DMS53 treated with DMSO at 0.1 percent for 48 hours (cell line): Measurements from ENCODE around the gene SLC1A7.

Experiments used
- DNase-seq: peaks from one replicate; lab custom pipeline; 2025; ENCODE audit not compliant: unreplicated experiment; lab: John Stamatoyannopoulos, UW

SLC1A7 gene

DNA sequence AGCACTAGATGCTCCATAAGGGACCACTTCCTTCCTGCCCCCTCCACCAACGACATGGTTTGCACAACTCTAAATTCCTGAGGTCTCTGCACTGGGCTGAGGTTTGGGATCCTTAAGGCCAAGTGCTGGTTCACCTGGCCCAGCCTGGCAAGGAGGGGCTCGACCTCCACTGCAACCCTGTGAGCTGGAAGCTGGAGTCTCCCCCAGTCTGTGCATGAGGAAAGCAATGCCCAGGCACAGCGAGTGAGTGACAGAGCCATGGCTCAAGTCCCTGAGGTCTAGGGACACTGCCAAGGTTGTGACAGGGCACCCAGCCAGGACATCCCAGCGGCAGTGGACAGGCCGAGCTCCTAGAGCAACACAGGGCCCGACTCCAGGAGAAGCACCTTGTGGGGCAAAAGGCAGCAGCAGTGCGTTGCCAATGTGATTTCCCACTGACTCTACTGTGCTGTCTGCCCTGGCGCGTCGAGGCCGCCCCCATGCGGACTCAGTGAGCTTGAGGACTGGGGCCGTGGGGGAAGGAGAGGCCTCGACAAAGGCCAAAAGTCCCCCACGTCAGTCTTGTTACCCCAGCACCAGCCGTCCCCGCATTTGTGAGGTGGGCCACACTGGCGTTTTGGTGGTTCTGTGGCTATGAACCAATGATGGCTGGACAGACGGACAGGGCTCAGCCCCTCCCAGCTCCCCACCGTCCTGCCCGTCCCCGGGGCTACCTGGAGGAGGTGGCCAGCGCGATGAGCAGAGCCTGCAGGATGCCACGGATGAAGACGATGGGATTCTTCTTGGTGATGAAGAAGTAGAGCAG, 50.4 kb downstream of the SLC1A7 start:
- DNase-seq = no peak

DNA sequence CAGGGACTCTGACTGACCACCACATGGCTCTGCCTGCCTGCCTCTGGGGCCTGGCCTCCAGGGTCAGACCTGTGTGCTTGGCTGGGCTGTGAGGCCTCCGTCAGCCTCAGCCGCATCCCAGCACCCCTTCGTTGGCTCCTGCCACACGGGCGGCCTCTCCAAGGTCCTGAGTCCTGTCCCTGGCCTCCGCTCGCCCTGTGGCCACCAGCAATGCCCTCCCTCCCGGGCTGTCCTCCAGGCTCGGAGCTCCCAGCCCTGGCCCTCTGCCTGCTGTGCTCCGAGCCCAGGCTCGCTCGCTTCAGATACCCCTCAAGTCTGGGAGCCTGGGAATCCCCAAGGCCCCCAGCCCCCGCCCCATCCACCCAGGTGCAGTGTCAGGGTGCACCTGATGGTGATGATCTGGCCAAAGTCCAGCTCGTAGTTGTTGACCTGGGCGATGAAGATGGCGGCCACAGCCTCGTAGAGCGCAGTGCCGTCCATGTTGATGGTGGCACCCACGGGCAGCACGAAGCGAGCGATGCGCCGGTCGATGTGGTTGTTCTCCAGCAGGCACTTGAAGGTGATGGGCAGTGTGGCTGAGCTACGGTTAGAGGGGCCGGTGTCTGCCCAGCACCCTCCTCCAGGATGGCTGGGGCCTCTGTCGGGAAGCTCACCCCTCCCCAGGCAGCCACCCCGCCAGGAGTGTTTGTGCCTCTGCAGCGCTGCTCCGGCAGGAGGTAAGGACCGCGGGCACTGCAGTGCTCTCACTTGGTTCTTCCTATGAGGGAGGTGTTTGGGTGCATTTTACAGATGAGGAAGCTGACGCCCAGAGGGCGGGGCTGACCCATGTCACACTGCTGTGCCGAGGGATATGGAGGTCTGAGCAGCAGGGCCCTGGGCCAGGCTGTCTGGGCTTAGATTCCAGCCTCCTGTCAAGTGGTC, 52.0 kb downstream of the SLC1A7 start:
- DNase-seq = no peak

DNA sequence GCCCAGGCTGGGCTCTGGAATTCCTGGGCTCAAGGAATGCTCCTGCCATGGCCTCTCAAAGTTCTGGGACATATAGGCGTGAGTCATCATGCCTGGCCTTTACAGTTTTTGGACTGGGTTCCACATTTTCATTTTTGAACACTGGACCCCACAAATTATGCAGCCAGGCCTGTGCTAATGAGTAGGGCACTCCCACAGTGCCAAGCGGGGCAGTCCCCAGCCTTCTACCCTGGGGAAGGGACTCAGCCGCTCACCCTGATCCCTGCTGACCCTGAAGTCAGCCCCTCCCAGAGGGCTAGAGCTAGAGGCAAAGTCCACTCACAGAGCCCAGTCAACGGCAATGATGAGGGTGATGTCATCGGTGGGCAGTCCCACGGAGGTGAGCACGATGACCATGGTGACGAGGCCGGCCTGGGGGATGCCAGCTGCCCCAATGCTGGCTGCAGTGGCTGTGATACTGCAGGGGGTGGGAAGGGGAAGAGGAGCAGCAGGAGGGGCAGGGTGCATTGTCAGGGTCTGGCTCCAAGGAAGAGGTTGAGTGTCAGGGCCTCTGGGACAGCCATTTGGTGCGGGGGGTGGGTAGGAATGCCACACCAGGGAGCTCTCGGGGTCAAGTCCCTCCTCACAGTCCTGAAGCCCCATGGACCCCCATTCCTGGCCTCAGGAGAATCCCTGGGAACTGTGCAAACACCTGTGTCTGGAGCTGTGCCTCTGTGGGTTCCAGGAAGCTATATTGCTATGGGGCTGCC, 52.8 kb downstream of the SLC1A7 start:
- no peak for DNase-seq

DNA sequence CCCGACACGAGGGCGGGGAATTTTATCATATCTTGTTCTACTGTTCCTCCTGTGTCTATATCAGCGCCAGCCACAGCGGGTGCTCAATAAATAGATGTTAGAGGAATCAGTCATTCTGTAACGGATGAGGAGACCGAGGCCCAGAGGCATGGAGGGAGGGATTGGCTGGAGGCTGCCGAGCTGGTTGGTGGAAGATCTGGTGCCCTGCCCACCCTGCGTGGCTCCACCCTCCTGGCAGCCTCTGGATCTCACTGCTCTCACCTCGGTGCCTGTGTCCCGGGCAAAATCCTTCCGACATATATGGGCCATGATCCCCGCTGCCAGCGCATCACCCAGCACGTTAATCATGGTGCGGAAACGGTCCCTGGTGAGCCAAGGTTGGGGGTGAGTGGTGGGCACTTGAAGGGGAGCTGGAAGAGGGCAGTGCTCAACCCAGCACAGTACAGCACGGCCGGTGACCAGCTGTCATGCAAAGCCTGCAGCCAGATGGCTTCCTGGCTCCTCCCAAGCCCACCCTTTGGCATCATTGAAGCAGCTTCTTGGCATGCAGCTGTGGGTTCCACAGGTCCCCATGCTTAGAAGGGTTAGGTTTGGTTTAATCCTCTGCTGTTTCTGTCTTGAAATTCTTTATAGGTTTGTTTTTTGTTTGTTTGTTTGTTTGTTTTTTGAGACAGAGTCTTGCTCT, 53.7 kb downstream of the SLC1A7 start:
- no peak for DNase-seq

DNA sequence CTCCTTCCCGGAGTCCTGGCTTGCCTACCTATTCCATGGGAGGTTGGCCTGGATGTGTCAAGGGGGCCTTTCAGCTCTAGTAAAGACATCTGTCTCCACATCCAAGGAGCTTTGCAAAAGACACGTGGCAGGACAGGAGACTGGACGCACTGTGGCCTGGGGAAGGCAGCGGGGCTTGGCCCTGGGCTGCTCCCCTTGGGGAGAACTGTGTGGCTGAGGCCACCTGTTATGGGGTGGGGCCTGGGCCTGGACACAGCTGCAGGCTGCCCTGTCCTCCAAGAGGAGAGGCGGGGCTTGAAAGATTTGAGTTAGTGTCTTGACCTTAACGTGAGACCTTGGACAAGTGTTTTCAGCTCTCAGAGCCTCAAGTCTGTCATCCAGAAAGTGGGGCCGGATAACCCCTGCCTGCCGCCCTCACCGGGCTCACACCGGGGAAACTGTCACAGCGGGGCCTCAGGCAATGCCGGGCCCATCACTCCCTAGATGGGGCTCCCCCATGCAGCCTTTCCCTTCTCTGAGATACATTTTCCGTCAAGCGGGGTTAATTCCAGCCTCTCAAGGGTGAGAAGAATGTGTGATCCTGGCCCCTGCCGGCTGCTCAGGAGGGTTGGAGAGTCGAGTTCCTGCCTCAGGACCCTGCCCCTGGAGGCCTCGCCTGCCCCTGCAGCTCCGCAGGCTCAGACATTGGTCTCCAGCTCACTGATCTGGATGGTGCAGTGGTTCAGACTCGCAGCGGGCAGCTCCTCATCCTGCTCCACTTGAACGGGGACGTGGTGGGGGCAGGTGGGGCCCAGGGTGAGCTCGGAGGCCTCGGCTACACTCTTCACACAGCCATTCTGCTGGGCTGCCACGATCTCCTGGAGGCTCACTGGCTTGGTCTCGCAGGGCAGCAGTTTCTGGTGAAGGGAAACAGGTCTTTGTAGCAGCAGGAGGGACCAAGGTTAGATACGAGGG, 54.8 kb downstream of the SLC1A7 start:
- no peak for DNase-seq

DNA sequence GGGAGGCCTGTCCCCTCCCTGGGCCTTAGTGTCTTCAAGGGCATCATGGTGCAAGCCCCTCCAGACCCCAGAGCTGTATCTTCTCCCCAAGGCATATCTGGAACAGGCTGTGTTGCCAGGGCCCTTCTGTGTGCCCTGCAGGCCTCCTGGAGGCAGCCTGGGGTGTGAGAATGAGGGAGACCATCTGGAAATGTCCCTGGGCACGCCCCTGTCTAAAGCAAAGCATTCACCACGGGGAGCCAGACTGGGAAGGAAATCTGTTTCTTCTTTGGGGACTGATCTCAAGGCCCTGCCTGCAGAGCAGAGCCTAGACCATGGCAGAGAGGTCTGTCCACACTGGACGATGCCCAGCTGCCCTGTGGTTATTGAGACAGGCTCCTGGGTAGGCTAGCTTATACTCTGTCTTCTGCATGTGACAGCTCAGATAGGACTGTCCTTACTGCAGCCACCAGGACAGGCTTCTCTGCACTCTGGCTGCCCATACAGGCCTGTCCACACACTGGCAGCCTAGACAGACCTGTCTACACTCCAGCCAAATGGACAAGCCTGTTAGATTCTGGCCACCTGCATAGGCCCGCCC, 55.9 kb downstream of the SLC1A7 start:
- no peak for DNase-seq

DNA sequence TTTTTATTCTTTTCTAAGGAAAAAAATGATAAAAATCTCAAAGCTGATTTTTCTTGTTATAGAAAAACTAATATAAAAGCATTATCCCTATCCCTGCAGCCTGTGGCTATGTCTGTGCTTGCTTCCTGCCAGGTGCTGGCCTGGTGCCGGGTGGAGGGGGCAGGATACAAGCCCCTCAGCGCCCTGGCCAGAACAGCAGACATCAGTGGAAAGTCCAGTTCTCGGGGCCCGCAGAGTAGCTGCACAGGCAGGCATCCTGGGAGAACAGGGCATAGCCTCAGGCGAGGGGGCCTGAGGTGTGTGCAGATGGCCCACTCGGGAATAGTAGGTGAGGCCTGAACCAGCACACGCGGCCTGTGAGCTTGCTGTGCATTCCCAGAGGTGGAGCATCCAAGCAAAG, 57.0 kb downstream of the SLC1A7 start:
- no peak for DNase-seq

DNA sequence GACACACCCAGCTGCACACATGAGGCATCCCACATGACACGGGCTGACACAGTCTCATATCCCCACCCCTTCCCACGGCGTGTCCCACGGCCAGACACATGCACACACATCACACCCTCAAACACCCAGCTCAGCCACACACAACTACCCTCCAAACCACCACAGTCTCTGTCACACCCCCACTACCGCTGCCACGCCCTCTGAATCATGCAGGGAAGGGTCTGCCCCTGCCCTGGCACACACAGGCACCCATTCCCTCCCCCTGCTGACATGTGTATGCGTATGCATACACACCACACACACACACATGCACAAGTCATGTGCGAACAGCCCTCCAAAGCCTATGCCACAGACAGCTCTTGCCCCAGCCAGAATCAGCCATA, 57.9 kb downstream of the SLC1A7 start:
- no peak for DNase-seq

DNA sequence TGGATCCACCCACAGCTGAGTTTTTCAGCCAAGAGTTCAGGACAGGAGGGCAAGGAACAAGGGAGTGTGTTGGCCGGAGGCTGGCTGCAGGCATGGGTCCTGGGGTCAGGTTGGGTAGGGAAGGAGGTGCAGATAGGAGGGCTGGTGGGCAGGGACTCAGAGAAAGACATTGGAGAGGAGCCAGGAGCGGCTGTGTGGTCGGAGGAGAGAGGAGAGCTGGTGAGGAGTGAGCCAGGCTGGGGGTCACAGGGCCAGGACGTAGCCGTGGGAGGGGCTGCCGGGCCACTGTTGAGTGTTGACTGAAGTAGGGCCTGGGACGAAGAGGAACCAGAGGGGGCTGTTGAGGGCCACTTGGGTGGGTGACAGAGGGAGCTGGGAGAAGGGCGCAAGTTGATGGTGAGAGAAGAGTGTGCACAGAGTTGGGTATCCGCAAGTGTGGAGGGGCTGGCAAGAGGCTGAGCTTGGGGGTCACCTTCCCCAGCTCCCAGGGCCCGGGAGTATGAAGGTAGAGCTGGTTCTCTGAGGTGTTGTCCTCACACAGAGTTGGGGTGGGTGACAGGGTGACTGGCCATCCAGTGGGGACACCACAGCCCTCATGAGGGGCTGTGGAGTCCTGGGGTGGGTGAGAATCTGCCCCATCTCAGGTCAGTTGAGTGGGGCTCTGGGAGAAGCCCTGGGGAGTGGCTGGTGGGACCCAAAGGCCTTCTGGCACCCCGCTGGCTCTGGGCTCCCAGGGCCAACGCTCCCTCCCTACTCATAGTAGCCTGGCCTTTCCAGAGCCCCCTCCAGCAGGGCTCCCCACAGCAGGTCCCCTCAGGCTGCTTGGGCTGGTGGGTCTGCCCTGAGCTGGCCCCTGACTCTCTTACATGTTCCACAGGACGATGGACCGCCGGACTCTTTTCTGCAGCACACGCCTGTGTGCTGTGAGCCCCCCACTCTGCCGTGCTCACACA, 58.5 kb downstream of the SLC1A7 start:
- no peak for DNase-seq

DNA sequence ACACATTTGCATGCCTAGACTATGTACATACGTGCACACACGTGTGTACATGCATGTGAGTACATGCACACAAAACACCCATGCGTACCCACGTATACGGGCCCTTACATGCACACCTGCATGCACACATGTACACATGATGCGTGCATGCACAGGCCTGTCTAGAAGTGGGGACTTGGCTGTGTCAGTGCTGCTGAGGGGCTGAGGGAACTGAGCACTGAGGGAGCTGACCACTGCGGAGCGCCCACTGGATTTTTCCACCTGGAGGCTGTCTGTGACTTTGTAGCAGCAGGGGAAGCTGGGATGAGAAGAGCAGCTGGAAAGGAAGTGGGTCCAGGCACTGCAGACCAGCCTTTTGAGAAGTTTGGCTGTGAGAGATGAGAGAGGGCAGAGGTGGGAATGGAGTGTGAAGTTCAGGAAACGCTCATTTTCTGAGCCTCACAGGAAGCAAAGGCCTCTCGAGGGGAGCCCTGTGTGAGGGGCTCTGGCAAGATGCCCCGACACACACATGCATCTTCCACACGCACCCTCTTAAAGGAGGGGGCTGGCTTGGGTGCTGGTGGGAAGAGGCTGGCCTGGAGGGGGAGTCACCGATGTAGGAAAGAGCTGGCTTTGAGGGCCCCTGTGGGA, 59.5 kb downstream of the SLC1A7 start:
- DNase-seq = no peak

DNA sequence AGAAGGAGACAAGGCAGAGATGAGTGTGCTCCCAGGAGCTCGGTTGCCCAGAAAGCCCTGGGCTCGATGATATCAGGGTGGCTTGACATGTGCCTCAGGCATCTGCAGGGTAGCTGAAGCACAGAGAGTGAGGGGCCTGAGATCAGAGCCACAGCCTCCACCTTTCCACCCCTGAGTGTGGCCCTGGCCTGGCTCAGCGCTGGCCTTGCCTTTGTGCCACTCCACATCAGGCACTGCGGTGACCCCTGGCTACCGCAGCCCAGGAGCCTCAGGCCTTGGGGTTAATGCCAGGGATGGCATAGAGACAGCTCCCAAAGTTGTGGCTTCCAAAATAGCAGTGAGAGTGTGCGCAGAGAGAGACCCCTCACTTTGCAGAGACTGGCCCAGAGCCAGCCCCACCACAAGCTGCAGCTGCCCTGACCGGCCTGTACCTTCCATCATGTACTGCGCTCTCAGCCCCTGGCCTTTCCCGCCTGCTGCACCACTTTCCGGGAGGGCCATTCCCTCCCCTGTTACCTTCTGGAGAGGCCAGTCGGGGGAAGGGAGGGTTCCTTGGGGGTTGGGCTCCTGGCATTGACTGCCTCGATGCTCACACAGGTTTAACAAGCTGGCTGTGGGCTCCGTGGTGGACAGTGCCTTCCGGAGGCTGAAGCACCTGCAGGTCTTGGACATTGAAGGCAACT, 60.9 kb downstream of the SLC1A7 start:
- no peak for DNase-seq

DNA sequence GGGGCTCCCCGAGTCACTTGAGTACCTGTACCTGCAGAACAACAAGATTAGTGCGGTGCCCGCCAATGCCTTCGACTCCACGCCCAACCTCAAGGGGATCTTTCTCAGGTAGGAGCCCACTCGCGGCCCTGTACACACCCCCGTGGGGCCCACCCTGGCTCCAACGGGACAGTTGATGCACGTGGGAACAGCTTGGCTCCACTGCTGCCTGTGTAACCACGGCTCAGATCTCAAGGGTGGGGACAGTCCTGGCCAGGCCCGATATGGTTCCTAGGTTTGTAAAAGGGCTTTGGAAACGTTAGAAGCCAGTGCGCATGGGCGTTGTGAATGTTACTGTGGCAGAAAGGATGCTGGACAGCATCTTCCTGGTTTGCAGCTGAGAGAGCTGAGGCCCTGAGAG, 61.7 kb downstream of the SLC1A7 start:
- no peak for DNase-seq

DNA sequence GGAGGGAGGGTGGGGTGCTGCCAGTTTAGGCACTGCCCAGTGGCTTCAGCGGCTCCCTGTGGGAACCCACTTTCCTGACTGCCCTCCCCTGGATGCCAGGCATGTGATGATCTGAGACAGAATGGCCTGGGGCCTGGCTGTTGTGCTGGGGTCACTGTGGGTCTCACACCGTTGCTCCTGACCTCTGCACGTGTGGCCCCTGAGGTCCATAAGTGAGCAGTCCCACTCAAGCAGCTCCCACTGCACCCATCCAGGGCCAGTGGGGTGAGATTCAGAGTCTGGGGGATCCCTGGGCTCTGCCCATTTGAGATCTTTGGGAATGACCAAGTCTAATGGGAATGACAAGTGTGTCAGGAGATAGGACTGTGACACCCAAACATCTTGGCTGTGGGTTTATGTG, 62.4 kb downstream of the SLC1A7 start:
- DNase-seq = no peak

DNA sequence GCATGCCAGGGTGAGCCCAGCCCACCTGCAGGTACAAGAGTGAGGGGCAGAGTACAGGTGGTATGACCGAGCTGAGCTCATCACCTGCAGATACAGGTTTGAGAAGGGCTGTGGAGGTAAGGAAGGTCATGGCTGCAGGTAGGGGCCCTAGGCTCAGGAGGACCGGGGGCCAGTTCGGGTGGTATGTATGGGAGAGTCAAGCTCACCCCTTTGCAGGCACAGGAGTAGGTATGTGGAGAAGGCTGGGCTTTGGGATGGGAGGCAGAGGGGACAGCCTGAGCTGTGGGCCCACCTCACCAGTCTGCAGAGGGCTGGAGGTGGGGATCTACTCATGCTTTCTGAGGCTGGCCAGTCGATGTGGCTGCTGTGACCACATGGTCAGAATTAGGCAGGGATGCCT, 63.2 kb downstream of the SLC1A7 start:
- DNase-seq = no peak

DNA sequence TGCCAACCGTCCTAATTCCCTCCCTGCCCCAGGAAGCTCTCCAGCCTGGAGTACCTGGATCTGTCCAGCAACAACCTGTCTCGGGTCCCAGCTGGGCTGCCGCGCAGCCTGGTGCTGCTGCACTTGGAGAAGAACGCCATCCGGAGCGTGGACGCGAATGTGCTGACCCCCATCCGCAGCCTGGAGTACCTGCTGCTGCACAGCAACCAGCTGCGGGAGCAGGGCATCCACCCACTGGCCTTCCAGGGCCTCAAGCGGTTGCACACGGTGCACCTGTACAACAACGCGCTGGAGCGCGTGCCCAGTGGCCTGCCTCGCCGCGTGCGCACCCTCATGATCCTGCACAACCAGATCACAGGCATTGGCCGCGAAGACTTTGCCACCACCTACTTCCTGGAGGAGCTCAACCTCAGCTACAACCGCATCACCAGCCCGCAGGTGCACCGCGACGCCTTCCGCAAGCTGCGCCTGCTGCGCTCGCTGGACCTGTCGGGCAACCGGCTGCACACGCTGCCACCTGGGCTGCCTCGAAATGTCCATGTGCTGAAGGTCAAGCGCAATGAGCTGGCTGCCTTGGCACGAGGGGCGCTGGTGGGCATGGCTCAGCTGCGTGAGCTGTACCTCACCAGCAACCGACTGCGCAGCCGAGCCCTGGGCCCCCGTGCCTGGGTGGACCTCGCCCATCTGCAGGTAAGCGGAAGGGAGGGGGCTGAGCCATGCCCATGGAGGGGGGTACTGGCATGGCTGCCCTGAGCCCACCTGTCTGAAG, 63.9 kb downstream of the SLC1A7 start:
- no peak for DNase-seq

DNA sequence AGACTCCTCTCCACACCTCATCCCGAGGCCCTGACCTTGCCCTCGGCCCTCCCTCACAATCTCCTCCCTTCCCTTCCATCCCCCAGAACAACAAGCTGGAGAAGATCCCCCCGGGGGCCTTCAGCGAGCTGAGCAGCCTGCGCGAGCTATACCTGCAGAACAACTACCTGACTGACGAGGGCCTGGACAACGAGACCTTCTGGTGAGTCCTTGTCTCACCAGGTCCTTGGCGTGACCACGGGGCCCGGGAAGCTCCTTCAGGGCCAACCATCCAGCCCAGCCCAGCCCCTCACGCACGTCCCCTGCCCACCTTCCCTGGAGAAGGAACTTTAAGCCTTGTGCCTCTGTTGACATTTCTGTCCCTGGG, 64.9 kb downstream of the SLC1A7 start:
- DNase-seq = no peak
